HUES6 (cell line): ENCODE measurements around the gene BCL2.

Experiments used
- H3K27ac ChIP-seq: 2 replicates; pipeline ENCODE4 v1.7.0; 2013; ENCODE audit warnings: low read depth, mild to moderate bottlenecking, low read length, inconsistent platforms
- H3K27me3 ChIP-seq: 2 replicates; pipeline ENCODE4 v1.6.1; 2013; ENCODE audit warnings: low read length; ENCODE audit not compliant: control insufficient read depth, insufficient read depth
- H3K36me3 ChIP-seq: 2 replicates; pipeline ENCODE4 v1.6.1; 2013; ENCODE audit warnings: low read length; ENCODE audit not compliant: control insufficient read depth, insufficient read depth
- H3K4me1 ChIP-seq: 2 replicates; pipeline ENCODE4 v1.6.1; 2013; ENCODE audit warnings: low read length; ENCODE audit not compliant: control insufficient read depth, insufficient read depth
- H3K4me3 ChIP-seq: 2 replicates; pipeline ENCODE4 v1.5.1; 2013; ENCODE audit warnings: low read depth, low read length
- H3K9ac ChIP-seq: one replicate; pipeline ENCODE4 v1.6.1; 2013; ENCODE audit warnings: mild to moderate bottlenecking, low read length
- H3K9me3 ChIP-seq: 2 replicates; pipeline ENCODE4 v1.6.1; 2013; ENCODE audit warnings: low read depth, low read length; ENCODE audit not compliant: control insufficient read depth, insufficient read depth

BCL2 gene

DNA sequence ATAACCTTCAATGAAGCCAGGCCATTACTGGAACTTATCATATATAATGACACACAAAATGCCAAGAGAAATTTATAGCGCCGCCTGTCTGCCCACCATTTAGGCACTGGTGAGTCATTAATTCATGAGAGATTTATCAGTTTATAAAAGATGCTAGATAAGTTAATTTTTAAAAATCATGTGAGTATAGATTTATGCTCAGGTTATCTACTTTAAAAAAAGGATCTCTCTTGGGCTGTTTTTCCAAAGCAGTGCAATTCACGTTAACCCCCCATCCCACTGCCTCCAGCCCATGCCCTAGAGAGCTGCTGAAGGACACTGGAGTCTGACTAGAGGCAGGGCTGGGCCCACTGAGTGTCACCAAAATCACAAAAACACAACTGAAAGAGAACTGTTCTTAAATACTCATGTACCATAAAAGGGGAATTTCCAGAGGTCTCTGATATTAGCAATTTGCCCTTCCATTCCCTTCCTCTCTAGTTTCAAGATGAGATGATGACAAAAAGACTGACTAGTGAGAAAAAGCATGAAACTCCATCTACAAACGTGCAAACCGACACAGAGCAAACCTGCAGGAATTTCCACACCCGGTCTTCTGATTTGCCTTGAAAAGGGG is 160.8 kb downstream of the BCL2 start:
- H3K4me1 ChIP-seq = peaks cover 9% of the 10 kb centered on the region; the same call in 1 of the 2 replicates
- no peak overlapping the region for H3K9ac ChIP-seq
- H3K27ac ChIP-seq = no peak overlapping the region
- no peak overlapping the region for H3K4me3 ChIP-seq
- H3K9me3 ChIP-seq = no peaks in the 10 kb centered on the region
- H3K36me3 ChIP-seq = no peaks in the 10 kb centered on the region
- H3K27me3 ChIP-seq = no peaks in the 10 kb centered on the region

GRCh38 chr18:63158012-63158631 is 161.4 kb downstream of the BCL2 start:
- Histone ChIP-seq H3K9me3 (no peaks in the 10 kb centered on the region), H3K4me3 (no peak overlapping the region), H3K9ac (no peak overlapping the region), H3K36me3 (no peaks in the 10 kb centered on the region), H3K27ac (no peak overlapping the region), H3K4me1 (peaks cover 9% of the 10 kb centered on the region; the same call in 1 of the 2 replicates), H3K27me3 (no peaks in the 10 kb centered on the region)

- no peak overlapping the region for H3K9ac ChIP-seq
- H3K27ac ChIP-seq = no peak overlapping the region
- no peaks in the 10 kb centered on the region for H3K36me3 ChIP-seq
- H3K4me1 ChIP-seq = peaks cover 9% of the 10 kb centered on the region; the same call in 1 of the 2 replicates
- no peaks in the 10 kb centered on the region for H3K27me3 ChIP-seq
- H3K9me3 ChIP-seq = no peaks in the 10 kb centered on the region
- no peak overlapping the region for H3K4me3 ChIP-seq
Measured at GRCh38 chr18:63157293-63158011, 162.1 kb downstream of the BCL2 start.

GRCh38 chr18:63155910-63156773 is 163.4 kb downstream of the BCL2 start:
- H3K9me3 ChIP-seq = no peaks in the 10 kb centered on the region
- no peak overlapping the region for H3K4me3 ChIP-seq
- no peak overlapping the region for H3K27ac ChIP-seq
- H3K9ac ChIP-seq = no peak overlapping the region
- H3K36me3 ChIP-seq = no peaks in the 10 kb centered on the region
- H3K4me1 ChIP-seq = peaks cover 9% of the 10 kb centered on the region; the same call in 1 of the 2 replicates
- no peaks in the 10 kb centered on the region for H3K27me3 ChIP-seq

DNA sequence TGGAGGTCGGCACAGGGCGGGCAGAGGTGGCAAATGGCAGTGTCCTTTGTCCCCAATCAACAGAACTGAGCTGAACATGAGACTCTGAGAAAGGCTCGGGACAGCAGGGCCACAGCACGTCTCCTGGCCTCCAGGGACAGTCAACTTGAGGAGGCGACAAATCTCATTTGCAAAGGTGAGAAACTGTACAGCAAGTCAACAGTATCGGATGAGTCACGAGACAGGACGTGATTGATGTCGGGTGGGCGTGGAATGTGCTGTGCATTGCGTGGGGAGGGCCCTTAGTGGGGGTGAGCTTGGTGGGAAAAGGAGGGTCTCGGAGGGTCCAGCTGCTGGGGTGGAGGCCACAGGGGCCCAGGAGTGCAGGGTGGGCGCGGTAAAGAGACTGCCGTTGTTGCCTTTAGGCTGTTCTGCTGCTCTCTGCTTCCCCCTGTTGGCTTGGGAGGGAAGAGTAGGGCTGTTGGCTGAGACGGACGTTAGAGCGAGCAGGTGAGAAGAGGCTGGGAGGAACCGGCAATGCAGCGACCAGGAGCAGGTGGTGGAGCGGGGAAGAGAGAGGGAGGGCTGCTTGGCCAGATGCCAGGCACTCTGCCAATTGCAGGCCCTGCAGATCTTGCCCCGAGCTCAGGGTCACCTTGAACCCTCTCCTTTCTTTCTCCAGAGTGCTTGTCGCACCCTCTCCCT is 164.3 kb downstream of the BCL2 start:
- H3K27me3 ChIP-seq = no peaks in the 10 kb centered on the region
- H3K4me1 ChIP-seq = peaks cover 9% of the 10 kb centered on the region; the same call in 1 of the 2 replicates
- H3K9ac ChIP-seq = no peak overlapping the region
- H3K27ac ChIP-seq = no peak overlapping the region
- no peaks in the 10 kb centered on the region for H3K9me3 ChIP-seq
- H3K4me3 ChIP-seq = no peak overlapping the region
- H3K36me3 ChIP-seq = no peaks in the 10 kb centered on the region

DNA sequence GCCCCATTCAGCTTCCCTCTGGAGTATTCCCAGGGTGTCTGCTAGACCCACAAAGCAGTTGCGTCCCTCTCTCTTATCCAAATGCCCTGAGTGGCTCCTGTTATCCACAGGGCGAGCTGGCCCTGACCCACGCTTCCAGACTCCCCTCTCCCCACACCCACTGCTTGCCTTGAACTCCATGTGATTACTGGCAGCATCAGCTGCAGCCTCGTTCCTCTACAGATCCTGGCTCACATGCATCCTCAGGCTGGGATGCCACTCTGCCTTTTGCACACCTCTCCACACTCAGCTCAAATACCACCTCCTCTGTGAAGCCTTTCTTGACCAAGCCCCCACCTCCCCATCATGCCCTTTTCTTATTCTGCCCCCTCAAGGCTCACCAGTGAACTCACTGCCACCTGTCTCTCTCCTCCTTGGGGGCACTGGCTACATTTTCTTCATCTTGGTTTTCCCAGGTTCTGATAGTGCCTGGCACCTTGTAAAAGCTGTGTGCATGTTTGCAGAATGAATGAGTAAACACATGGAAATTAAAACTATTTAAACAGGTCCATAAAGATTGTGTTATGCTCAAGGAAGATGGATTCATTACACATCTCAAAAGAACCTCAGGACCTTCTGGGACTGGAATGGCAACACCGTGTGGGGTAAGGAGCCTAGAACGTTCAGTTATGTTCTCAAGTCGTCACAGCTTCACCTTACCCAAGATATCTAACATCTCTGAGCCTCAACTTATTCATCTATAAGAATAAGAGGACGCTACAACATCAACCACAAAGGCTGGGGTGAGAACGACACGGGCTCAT is 165.0 kb downstream of the BCL2 start:
- Histone ChIP-seq H3K27me3 (no peaks in the 10 kb centered on the region), H3K9me3 (no peaks in the 10 kb centered on the region), H3K27ac (no peak overlapping the region), H3K9ac (no peak overlapping the region), H3K36me3 (no peaks in the 10 kb centered on the region), H3K4me1 (peaks cover 9% of the 10 kb centered on the region; the same call in 1 of the 2 replicates), H3K4me3 (no peak overlapping the region)

GRCh38 chr18:63152791-63153190 is 166.8 kb downstream of the BCL2 start:
- peaks cover 9% of the 10 kb centered on the region; the same call in 1 of the 2 replicates for H3K4me1 ChIP-seq
- no peak overlapping the region for H3K4me3 ChIP-seq
- no peak overlapping the region for H3K9ac ChIP-seq

GRCh38 chr18:63152096-63152495 is 167.5 kb downstream of the BCL2 start:
- Histone ChIP-seq H3K9ac (no peak overlapping the region), H3K27me3 (no peaks in the 10 kb centered on the region), H3K4me3 (no peak overlapping the region), H3K27ac (no peak overlapping the region), H3K4me1 (peaks cover 9% of the 10 kb centered on the region; the same call in 1 of the 2 replicates), H3K36me3 (no peaks in the 10 kb centered on the region), H3K9me3 (no peaks in the 10 kb centered on the region)

More at GRCh38 chr18:63152791-63153190, 166.8 kb downstream of the BCL2 start:
- Histone ChIP-seq H3K27me3 (no peaks in the 10 kb centered on the region), H3K9me3 (no peaks in the 10 kb centered on the region), H3K27ac (no peak overlapping the region), H3K36me3 (no peaks in the 10 kb centered on the region)

DNA sequence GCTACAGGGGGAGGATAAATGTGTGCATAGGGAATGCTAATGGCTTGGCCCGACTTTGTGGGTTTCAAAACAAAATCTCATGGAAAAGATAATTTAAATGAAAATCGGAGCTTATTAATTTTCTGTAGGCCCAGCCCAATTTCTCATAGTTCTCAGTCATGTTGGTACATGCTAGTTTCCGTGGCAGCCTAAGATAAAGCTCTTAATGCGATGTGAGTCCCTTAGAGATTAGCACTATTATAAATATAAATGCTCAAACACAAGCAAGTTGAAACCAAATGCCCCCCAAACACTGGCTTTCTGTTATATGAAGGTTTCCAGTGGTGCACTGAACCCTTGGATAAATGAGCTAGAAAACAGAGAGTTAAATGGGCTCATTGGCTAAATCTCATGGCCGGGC is 168.0 kb downstream of the BCL2 start:
- H3K27me3 ChIP-seq = no peaks in the 10 kb centered on the region
- H3K4me1 ChIP-seq = peaks cover 8% of the 10 kb centered on the region; the same call in 1 of the 2 replicates
- no peak overlapping the region for H3K9ac ChIP-seq
- no peak overlapping the region for H3K4me3 ChIP-seq
- H3K9me3 ChIP-seq = no peaks in the 10 kb centered on the region
- H3K36me3 ChIP-seq = no peaks in the 10 kb centered on the region
- no peak overlapping the region for H3K27ac ChIP-seq
